HG03175 (cell line): ENCODE data around the gene KLHDC8B.
A peak's percentile ranks its signal among the peaks of the same experiment; 100 is the strongest.

Experiments used
- ATAC-seq: cut with Tn5 transposase; IDR thresholded peaks from one replicate; pipeline ENCODE4 v1.9.1; 2021; ENCODE audit warnings: mild to moderate bottlenecking, moderate library complexity; ENCODE audit not compliant: unreplicated experiment

The KLHDC8B gene

GRCh38 chr3:49158103-49158709 is 13.2 kb upstream of the KLHDC8B start:
- ATAC-seq: no peak

- ATAC-seq: no peak
These were observed 12.6 kb upstream of the KLHDC8B start for GRCh38 chr3:49158792-49159191.

- no peak for ATAC-seq
These were observed 10.2 kb upstream of the KLHDC8B start for GRCh38 chr3:49161197-49161596.

GRCh38 chr3:49161808-49162530 is 9.4 kb upstream of the KLHDC8B start:
- no peak for ATAC-seq

- no peak for ATAC-seq
These were observed 8.5 kb upstream of the KLHDC8B start for GRCh38 chr3:49162751-49163419.

- no peak for ATAC-seq
These were observed 7.8 kb upstream of the KLHDC8B start for GRCh38 chr3:49163609-49164008.

- no peak for ATAC-seq
These were observed 6.2 kb upstream of the KLHDC8B start for GRCh38 chr3:49164983-49165720.

GRCh38 chr3:49165771-49166751 is 5.3 kb upstream of the KLHDC8B start, which contains the start of gene CCDC71:
TSS of gene CCDC71 (minus strand) at chr3:49166331. CDS start at chr3:49164208, 2,123 bp downstream.
- peak; percentile 69 for ATAC-seq

GRCh38 chr3:49166752-49167556 is 4.4 kb upstream of the KLHDC8B start:
- no peak for ATAC-seq

GRCh38 chr3:49170744-49171118 is 667 bp upstream of the KLHDC8B start:
- ATAC-seq: no peak

- ATAC-seq: no peak
These were observed 540 bp downstream of the KLHDC8B start for GRCh38 chr3:49171775-49172500.

GRCh38 chr3:49172551-49173041 is 1.2 kb downstream of the KLHDC8B start:
- no peak for ATAC-seq

GRCh38 chr3:49173116-49173791 is 1.9 kb downstream of the KLHDC8B start:
- no peak for ATAC-seq

- no peak for ATAC-seq
These were observed 2.4 kb downstream of the KLHDC8B start for GRCh38 chr3:49173792-49174170.

- ATAC-seq: no peak
These were observed 3.1 kb downstream of the KLHDC8B start for GRCh38 chr3:49174397-49174985.

GRCh38 chr3:49175530-49175929 is 4.1 kb downstream of the KLHDC8B start:
- ATAC-seq: no peak

- no peak for ATAC-seq
These were observed 5.7 kb downstream of the KLHDC8B start for GRCh38 chr3:49177073-49177472.

- no peak for ATAC-seq
These were observed 8.7 kb downstream of the KLHDC8B start for GRCh38 chr3:49180116-49180515.
